CD4-positive, alpha-beta memory T cell (primary cell): Measurements from ENCODE around the gene KCNH2. TPM values are rescaled to one million over a fixed set of nuclear protein-coding genes. Genes with fewer than 3 reads are reported as not detected.

Experiments used
- CTCF ChIA-PET: fragments of 350-600 bp; sonication (Branson Sonifier 250); formaldehyde crosslinking; loops from one replicate; lab custom pipeline; 2021; ENCODE audit warnings: inconsistent platforms; ENCODE audit not compliant: partially characterized antibody; lab: Charles Lee
- POLR2A ChIA-PET: fragments of 350-600 bp; sonication (Branson Sonifier 250); formaldehyde crosslinking; loops from one replicate; lab custom pipeline; 2021; ENCODE audit not compliant: partially characterized antibody; lab: Charles Lee
- DNase-seq, 5 donors: peaks; one replicate each; pipeline versions ENCODE4 v3.0.0 to v3.0.0-alpha.2; 2020 to 2022; ENCODE audit warnings: mixed read lengths in 1 of 5
- H3K27ac ChIP-seq: one replicate; pipeline ENCODE4 v1.7.0; 2013; ENCODE audit warnings: low read depth, low read length
- H3K27me3 ChIP-seq: 2 replicates; pipeline ENCODE4 v1.7.0; 2013; ENCODE audit warnings: mild to moderate bottlenecking, low read length, moderate library complexity; ENCODE audit not compliant: insufficient read depth
- H3K36me3 ChIP-seq: 2 replicates; pipeline ENCODE4 v1.7.0; 2013; ENCODE audit warnings: mild to moderate bottlenecking, low read length, moderate library complexity; ENCODE audit not compliant: insufficient read depth
- H3K4me1 ChIP-seq: 2 replicates; pipeline ENCODE4 v1.7.0; 2013; ENCODE audit warnings: mild to moderate bottlenecking, low read length, moderate library complexity; ENCODE audit not compliant: insufficient read depth
- H3K4me3 ChIP-seq, 2 donors: one replicate each; pipeline ENCODE4 v1.7.0; 2013; ENCODE audit warnings: low read length in 2 of 2, mild to moderate bottlenecking in 1 of 2
- H3K9me3 ChIP-seq, 2 donors: one replicate each; pipeline ENCODE4 v1.7.0; 2013; ENCODE audit warnings: low read length in 2 of 2, control low read depth in 1 of 2; ENCODE audit not compliant: control insufficient read depth in 1 of 2
- H3K27ac Mint-ChIP-seq, 7 donors: one replicate each; pipeline ENCODE4 v1.8.0; 2020 to 2021; ENCODE audit warnings: mixed read lengths in 7 of 7, mild to moderate bottlenecking in 6 of 7, inconsistent platforms in 3 of 7, moderate library complexity in 3 of 7
- H3K27me3 Mint-ChIP-seq, 2 donors: one replicate each; pipeline ENCODE4 v1.8.0; 2020 to 2021; ENCODE audit warnings: mixed read lengths in 2 of 2
- H3K36me3 Mint-ChIP-seq, 2 donors: one replicate each; pipeline ENCODE4 v1.8.0; 2020 to 2021; ENCODE audit warnings: mixed read lengths in 2 of 2, inconsistent platforms in 1 of 2, mild to moderate bottlenecking in 1 of 2
- H3K4me1 Mint-ChIP-seq, 4 donors: one replicate each; pipeline ENCODE4 v1.8.0; 2020 to 2021; ENCODE audit warnings: mixed read lengths in 4 of 4, mild to moderate bottlenecking in 1 of 4
- H3K4me3 Mint-ChIP-seq, 8 donors: one replicate each; pipeline ENCODE4 v1.8.0; 2020 to 2021; ENCODE audit warnings: mixed read lengths in 8 of 8, mild to moderate bottlenecking in 7 of 8, moderate library complexity in 6 of 8, inconsistent platforms in 3 of 8
- H3K9me3 Mint-ChIP-seq, 8 donors: one replicate each; pipeline ENCODE4 v1.8.0; 2020 to 2021; ENCODE audit warnings: mixed read lengths in 8 of 8, mild to moderate bottlenecking in 5 of 8, inconsistent platforms in 3 of 8, moderate library complexity in 1 of 8
- intact Hi-C: fragments of 100-400 bp; cut with micrococcal nuclease; formaldehyde crosslinking; loops from one replicate; pipeline ENCODE4 v1.15.1; 2023
- polyA plus RNA-seq, 2 donors: library from polyadenylated mRNA; unstranded; fragments of 300-500 nt; fragmentation: Illumina TruSeq; gene quantifications; one replicate each; pipeline ENCODE4 v1.2.3, GENCODE V29; 2021
- total RNA-seq, 2 experiments: library from RNA; stranded (reverse); gene quantifications; one replicate each; pipeline ENCODE4 v1.2.3, GENCODE V29; 2021

The KCNH2 gene
- total and polyA plus RNA-seq, 4 experiments from 2014 or later = 1.8 to 2.6 (median 2.4) TPM

GRCh38 chr7:151006590-151007300, 28.6 kb upstream of the KCNH2 start:
- ChIA-PET POLR2A (interaction anchor here (2.2 to 13.0 kb wide), 5 partner anchors 9 to 33 kb away, joined by 10 to 182 read pairs (median 68); partner anchors contain the start of genes ABCB8 and NOS3), CTCF (interaction anchor here (1.3 to 9.1 kb wide), 7 partner anchors 9 to 44 kb away, joined by 4 to 93 read pairs (median 22); partner anchors contain the start of gene NOS3)
- Histone ChIP-seq H3K9me3 (no peaks in the 10 kb centered on the region), H3K36me3 (no peaks in the 10 kb centered on the region), H3K4me3 (no peak overlapping the region), H3K27ac (no peak overlapping the region), H3K4me1 (peaks cover 55% of the 10 kb centered on the region), H3K27me3 (no peaks in the 10 kb centered on the region)
- intact Hi-C loops = no loop called here
- Mint-ChIP-seq H3K36me3 (peaks cover 0 to 3% of the 10 kb centered on the region in 2 donors), H3K27ac (peak overlapping the region in 5 of 7 donors; percentile 48 to 98 (median 67)), H3K9me3 (peaks cover 0 to 2% (median 0%) of the 10 kb centered on the region in 8 donors), H3K4me3 (peak overlapping the region in 3 of 8 donors; percentile 25 to 42 (median 27)), H3K4me1 (peaks cover 28 to 67% (median 45%) of the 10 kb centered on the region in 4 donors), H3K27me3 (no peaks in the 10 kb centered on the region)
- peak in 1 of 5 donors; percentile 41 for DNase-seq

- peaks cover 43% of the 10 kb centered on the region for H3K4me1 ChIP-seq
- H3K4me3 Mint-ChIP-seq = peak overlapping the region in 1 of 8 donors; percentile 12
- H3K36me3 Mint-ChIP-seq = peaks cover 0 to 3% of the 10 kb centered on the region in 2 donors
- DNase-seq = no peak
- no peaks in the 10 kb centered on the region for H3K36me3 ChIP-seq
- H3K4me3 ChIP-seq = no peak overlapping the region
- POLR2A ChIA-PET = interaction anchor here (1.5 to 7.9 kb wide), 2 partner anchors 8 to 13 kb away, joined by 4 to 77 read pairs; no protein-coding TSS in a partner anchor
- no peak overlapping the region for H3K27ac ChIP-seq
- H3K27me3 Mint-ChIP-seq = no peaks in the 10 kb centered on the region
- CTCF ChIA-PET = interaction anchor here (1.2 to 8.3 kb wide), 5 partner anchors 12 to 107 kb away, joined by 3 to 93 read pairs (median 4); no protein-coding TSS in a partner anchor
- no peaks in the 10 kb centered on the region for H3K27me3 ChIP-seq
- no peaks in the 10 kb centered on the region for H3K9me3 ChIP-seq
- H3K9me3 Mint-ChIP-seq = peaks cover 0 to 2% (median 0%) of the 10 kb centered on the region in 8 donors
- H3K4me1 Mint-ChIP-seq = peaks cover 22 to 60% (median 38%) of the 10 kb centered on the region in 4 donors
- intact Hi-C loops = no loop called here
- H3K27ac Mint-ChIP-seq = peak overlapping the region in 5 of 7 donors; percentile 35 to 82 (median 73)
Observed at GRCh38 chr7:151005566-151005965, 27.4 kb upstream of the KCNH2 start.

- peak overlapping the region in 3 of 7 donors; percentile 22 to 80 (median 37) for H3K27ac Mint-ChIP-seq
- no peak overlapping the region for H3K4me3 ChIP-seq
- intact Hi-C loops = no loop called here
- peaks cover 41% of the 10 kb centered on the region for H3K4me1 ChIP-seq
- H3K27me3 ChIP-seq = no peaks in the 10 kb centered on the region
- ChIA-PET CTCF (interaction anchor here (0.8 to 8.3 kb wide), 3 partner anchors 14 to 19 kb away, joined by 3 to 93 read pairs (median 3); no protein-coding TSS in a partner anchor), POLR2A (no interaction called here)
- peaks cover 0 to 2% (median 0%) of the 10 kb centered on the region in 8 donors for H3K9me3 Mint-ChIP-seq
- H3K4me3 Mint-ChIP-seq = no peak overlapping the region
- H3K4me1 Mint-ChIP-seq = peaks cover 21 to 52% (median 35%) of the 10 kb centered on the region in 4 donors
- H3K27me3 Mint-ChIP-seq = no peaks in the 10 kb centered on the region
- H3K9me3 ChIP-seq = no peaks in the 10 kb centered on the region
- H3K27ac ChIP-seq = no peak overlapping the region
- H3K36me3 ChIP-seq = no peaks in the 10 kb centered on the region
- peaks cover 0 to 6% of the 10 kb centered on the region in 2 donors for H3K36me3 Mint-ChIP-seq
- no peak for DNase-seq
Observed at GRCh38 chr7:151003572-151003971, 25.5 kb upstream of the KCNH2 start.

- Mint-ChIP-seq H3K27me3 (no peaks in the 10 kb centered on the region), H3K4me1 (peaks cover 16 to 49% (median 33%) of the 10 kb centered on the region in 4 donors), H3K27ac (peak overlapping the region in 1 of 7 donors; percentile 65), H3K36me3 (peaks cover 0 to 6% of the 10 kb centered on the region in 2 donors), H3K4me3 (no peak overlapping the region), H3K9me3 (peaks cover 0 to 2% (median 0%) of the 10 kb centered on the region in 8 donors)
- intact Hi-C loops = no loop called here
- peak in 1 of 5 donors; percentile 25 for DNase-seq
- Histone ChIP-seq H3K4me3 (no peak overlapping the region), H3K27me3 (no peaks in the 10 kb centered on the region), H3K27ac (no peak overlapping the region), H3K9me3 (no peaks in the 10 kb centered on the region), H3K4me1 (peaks cover 38% of the 10 kb centered on the region), H3K36me3 (no peaks in the 10 kb centered on the region)
- CTCF ChIA-PET = interaction anchor here (0.9 to 2.6 kb wide), 3 partner anchors 13 to 18 kb away, joined by 3 to 6 read pairs (median 3); no protein-coding TSS in a partner anchor
- POLR2A ChIA-PET = no interaction called here
Observed at GRCh38 chr7:151001546-151001945, 23.4 kb upstream of the KCNH2 start.

GRCh38 chr7:151000897-151001495, 22.9 kb upstream of the KCNH2 start:
- H3K4me1 ChIP-seq = peaks cover 35% of the 10 kb centered on the region
- CTCF ChIA-PET = interaction anchor here (0.9 to 2.6 kb wide), 3 partner anchors 12 to 18 kb away, joined by 3 to 6 read pairs (median 3); no protein-coding TSS in a partner anchor

GRCh38 chr7:150999497-151000230, 21.5 kb upstream of the KCNH2 start:
- Histone ChIP-seq H3K27me3 (no peaks in the 10 kb centered on the region), H3K27ac (no peak overlapping the region), H3K36me3 (no peaks in the 10 kb centered on the region), H3K4me3 (no peak overlapping the region), H3K9me3 (no peaks in the 10 kb centered on the region), H3K4me1 (peaks cover 42% of the 10 kb centered on the region)
- POLR2A ChIA-PET = interaction anchor here (1.5 kb wide), 1 partner anchor 13 kb away, joined by 3 read pairs; no protein-coding TSS in a partner anchor
- Mint-ChIP-seq H3K36me3 (peaks cover 0 to 6% of the 10 kb centered on the region in 2 donors), H3K9me3 (peaks cover 0 to 2% (median 0%) of the 10 kb centered on the region in 8 donors), H3K4me3 (peak overlapping the region in 1 of 8 donors; percentile 43), H3K27me3 (no peaks in the 10 kb centered on the region), H3K27ac (peak overlapping the region in 1 of 7 donors; percentile 36), H3K4me1 (peaks cover 18 to 43% (median 26%) of the 10 kb centered on the region in 4 donors)
- peak in 1 of 5 donors; percentile 48 for DNase-seq
- CTCF ChIA-PET = no interaction called here
- intact Hi-C loops = no loop called here

More at GRCh38 chr7:151000897-151001495, 22.9 kb upstream of the KCNH2 start:
- POLR2A ChIA-PET = no interaction called here
- DNase-seq = peak in 1 of 5 donors; percentile 5
- H3K36me3 ChIP-seq = no peaks in the 10 kb centered on the region
- no peak overlapping the region for H3K4me3 Mint-ChIP-seq
- H3K4me1 Mint-ChIP-seq = peaks cover 16 to 44% (median 30%) of the 10 kb centered on the region in 4 donors
- no peak overlapping the region for H3K27ac ChIP-seq
- H3K36me3 Mint-ChIP-seq = peaks cover 0 to 6% of the 10 kb centered on the region in 2 donors
- H3K9me3 Mint-ChIP-seq = peaks cover 0 to 2% (median 0%) of the 10 kb centered on the region in 8 donors
- H3K27me3 Mint-ChIP-seq = no peaks in the 10 kb centered on the region
- H3K9me3 ChIP-seq = no peaks in the 10 kb centered on the region
- H3K27ac Mint-ChIP-seq = peak overlapping the region in 2 of 7 donors; percentile 65 to 84
- no peaks in the 10 kb centered on the region for H3K27me3 ChIP-seq
- intact Hi-C loops = no loop called here
- no peak overlapping the region for H3K4me3 ChIP-seq
